CD4-positive, CD25-positive, alpha-beta regulatory T cell (primary cell): ENCODE data around the gene SEMA4D. TPM values are rescaled to one million over a fixed set of nuclear protein-coding genes. Genes with fewer than 3 reads are reported as not detected.
"Not testable (repeated sequence)": the region's sequence is repeated elsewhere in the genome, so short reads cannot be mapped to it uniquely, and the experiment has no call there.

Source experiments
- ATAC-seq, 2 donors: fragments of 150-1000 bp; cut with Tn5 transposase; one replicate each; pipeline ENCODE4 v1.10.0; 2021; ENCODE audit warnings: low read depth in 2 of 2, moderate number of reproducible peaks in 2 of 2, moderate library complexity in 1 of 2
- DNase-seq, 3 donors: peaks; one replicate each; pipeline versions ENCODE4 v3.0.0 to v3.0.0-alpha.2; 2012 to 2022; ENCODE audit warnings: mixed read lengths in 1 of 3
- H3K27ac ChIP-seq: one replicate; pipeline ENCODE4 v1.7.0; 2013; ENCODE audit warnings: mild to moderate bottlenecking, low read length; ENCODE audit not compliant: insufficient read depth, poor library complexity, severe bottlenecking
- H3K27me3 ChIP-seq: one replicate; pipeline ENCODE4 v1.7.0; 2013; ENCODE audit warnings: low read length; ENCODE audit not compliant: control insufficient read depth, insufficient read depth
- H3K36me3 ChIP-seq: one replicate; pipeline ENCODE4 v1.7.0; 2013; ENCODE audit warnings: mild to moderate bottlenecking, low read length, moderate library complexity; ENCODE audit not compliant: control insufficient read depth, insufficient read depth
- H3K4me1 ChIP-seq: 2 replicates; pipeline ENCODE4 v1.7.0; 2013; ENCODE audit warnings: mild to moderate bottlenecking, low read length; ENCODE audit not compliant: insufficient read depth, control insufficient read depth, poor library complexity, severe bottlenecking
- H3K4me3 ChIP-seq: one replicate; pipeline ENCODE4 v1.7.0; 2013; ENCODE audit warnings: low read depth, mild to moderate bottlenecking, low read length, moderate library complexity
- H3K9me3 ChIP-seq, 2 experiments: 1 replicate in 1 of 2; 2 replicates in 1 of 2; pipeline ENCODE4 v1.7.0; 2013; ENCODE audit warnings: low read length in 2 of 2, mild to moderate bottlenecking in 1 of 2, moderate library complexity in 1 of 2; ENCODE audit not compliant: control insufficient read depth in 2 of 2
- H3K27ac Mint-ChIP-seq, 3 donors: one replicate each; pipeline ENCODE4 v1.8.0; 2020 to 2022; ENCODE audit warnings: mild to moderate bottlenecking in 3 of 3, mixed read lengths in 3 of 3, moderate library complexity in 2 of 3
- H3K27me3 Mint-ChIP-seq: one replicate; pipeline ENCODE4 v1.8.0; 2022; ENCODE audit warnings: mild to moderate bottlenecking, mixed read lengths
- H3K36me3 Mint-ChIP-seq: one replicate; pipeline ENCODE4 v1.8.0; 2020; ENCODE audit warnings: mixed read lengths
- H3K4me1 Mint-ChIP-seq, 4 donors: one replicate each; pipeline ENCODE4 v1.8.0; 2020 to 2022; ENCODE audit warnings: mixed read lengths in 4 of 4, mild to moderate bottlenecking in 1 of 4
- H3K4me3 Mint-ChIP-seq, 4 donors: one replicate each; pipeline ENCODE4 v1.8.0; 2020 to 2022; ENCODE audit warnings: mild to moderate bottlenecking in 4 of 4, mixed read lengths in 4 of 4, moderate library complexity in 3 of 4
- H3K9me3 Mint-ChIP-seq, 7 donors: one replicate each; pipeline ENCODE4 v1.8.0; 2020 to 2022; ENCODE audit warnings: mixed read lengths in 7 of 7, mild to moderate bottlenecking in 3 of 7, moderate library complexity in 2 of 7
- polyA plus RNA-seq, 4 donors: library from polyadenylated mRNA; unstranded; fragments of 300-500 nt; fragmentation: Illumina TruSeq; gene quantifications; one replicate each; pipeline ENCODE4 v1.2.3, GENCODE V29; 2021
- total RNA-seq: library from RNA; stranded (reverse); gene quantifications from one replicate; pipeline ENCODE4 v1.2.3, GENCODE V29; 2022

SEMA4D gene
- total and polyA plus RNA-seq, 5 donors from 2014 or later: 67.5 to 480 (median 90.5) TPM

- no peak overlapping the region for H3K27ac Mint-ChIP-seq
- no peak overlapping the region for H3K4me3 Mint-ChIP-seq
- ATAC-seq (no peak), DNase-seq (no peak)
- H3K9me3 ChIP-seq: peaks cover 0 to 4% of the 10 kb centered on the region in 2 experiments
- no peaks in the 10 kb centered on the region for H3K27me3 Mint-ChIP-seq
- no peak overlapping the region for H3K4me3 ChIP-seq
- no peak overlapping the region for H3K27ac ChIP-seq
- peaks cover 96% of the 10 kb centered on the region for H3K36me3 ChIP-seq
- no peaks in the 10 kb centered on the region for H3K27me3 ChIP-seq
- no peaks in the 10 kb centered on the region for H3K9me3 Mint-ChIP-seq
- peaks cover 6 to 39% (median 24%) of the 10 kb centered on the region in 4 donors for H3K4me1 Mint-ChIP-seq
- H3K4me1 ChIP-seq: peaks cover 19% of the 10 kb centered on the region
- peaks cover 79% of the 10 kb centered on the region for H3K36me3 Mint-ChIP-seq
Measured at GRCh38 chr9:89349607-89350006, 148.3 kb downstream of the SEMA4D start.

GRCh38 chr9:89347651-89348050 lies 150.3 kb downstream of the SEMA4D start:
- Histone ChIP-seq H3K4me1 (peaks cover 14% of the 10 kb centered on the region), H3K9me3 (peaks cover 2 to 4% of the 10 kb centered on the region in 2 experiments), H3K27me3 (no peaks in the 10 kb centered on the region), H3K36me3 (peaks cover 96% of the 10 kb centered on the region), H3K4me3 (no peak overlapping the region), H3K27ac (no peak overlapping the region)
- Mint-ChIP-seq H3K27ac (no peak overlapping the region), H3K4me1 (peaks cover 12 to 42% (median 33%) of the 10 kb centered on the region in 4 donors), H3K9me3 (peaks cover 0 to 2% (median 0%) of the 10 kb centered on the region in 7 donors), H3K27me3 (no peaks in the 10 kb centered on the region), H3K36me3 (peaks cover 87% of the 10 kb centered on the region), H3K4me3 (no peak overlapping the region)
- no peak for ATAC-seq
- no peak for DNase-seq

GRCh38 chr9:89346696-89347095 lies 151.2 kb downstream of the SEMA4D start:
- Mint-ChIP-seq H3K36me3 (peaks cover 87% of the 10 kb centered on the region), H3K27ac (no peak overlapping the region), H3K9me3 (peaks cover 0 to 2% (median 0%) of the 10 kb centered on the region in 7 donors), H3K27me3 (no peaks in the 10 kb centered on the region), H3K4me1 (peaks cover 10 to 37% (median 32%) of the 10 kb centered on the region in 4 donors), H3K4me3 (no peak overlapping the region)
- H3K27ac ChIP-seq: no peak overlapping the region
- H3K36me3 ChIP-seq: peaks cover 97% of the 10 kb centered on the region
- peaks cover 4% of the 10 kb centered on the region for H3K4me1 ChIP-seq
- H3K9me3 ChIP-seq: peaks cover 2 to 4% of the 10 kb centered on the region in 2 experiments
- H3K4me3 ChIP-seq: no peak overlapping the region
- no peak for ATAC-seq
- no peak for DNase-seq
- H3K27me3 ChIP-seq: no peaks in the 10 kb centered on the region

- Histone ChIP-seq H3K4me1 (no peaks in the 10 kb centered on the region), H3K27me3 (no peaks in the 10 kb centered on the region), H3K36me3 (peaks cover 97% of the 10 kb centered on the region), H3K4me3 (no peak overlapping the region), H3K9me3 (peaks cover 2 to 4% of the 10 kb centered on the region in 2 experiments), H3K27ac (no peak overlapping the region)
- no peak for DNase-seq
- Mint-ChIP-seq H3K27me3 (no peaks in the 10 kb centered on the region), H3K27ac (no peak overlapping the region), H3K4me3 (no peak overlapping the region), H3K36me3 (peaks cover 83% of the 10 kb centered on the region), H3K4me1 (peaks cover 15 to 34% (median 25%) of the 10 kb centered on the region in 4 donors), H3K9me3 (peaks cover 0 to 2% (median 0%) of the 10 kb centered on the region in 7 donors)
- ATAC-seq: no peak
Measured at GRCh38 chr9:89345476-89345875, 152.4 kb downstream of the SEMA4D start.

- H3K9me3 Mint-ChIP-seq, H3K27ac ChIP-seq, H3K4me1 ChIP-seq, H3K9me3 ChIP-seq, H3K27me3 Mint-ChIP-seq, H3K27me3 ChIP-seq, H3K4me3 ChIP-seq: not testable (repeated sequence)
- ATAC-seq (peak; percentile 28), DNase-seq (peak in 2 of 3 donors; percentile 26 to 57)
- peak overlapping the region in 1 of 4 donors; percentile 2 for H3K4me3 Mint-ChIP-seq
- peaks cover 96% of the 10 kb centered on the region for H3K36me3 ChIP-seq
- H3K27ac Mint-ChIP-seq: peak overlapping the region; percentile 12 to 77 (median 52)
- peaks cover 74% of the 10 kb centered on the region for H3K36me3 Mint-ChIP-seq
- H3K4me1 Mint-ChIP-seq: peaks cover 16 to 35% (median 30%) of the 10 kb centered on the region in 4 donors
Measured at GRCh38 chr9:89343812-89344211, 154.1 kb downstream of the SEMA4D start.

GRCh38 chr9:89342948-89343347 lies 155.0 kb downstream of the SEMA4D start:
- Histone ChIP-seq H3K36me3 (peaks cover 94% of the 10 kb centered on the region), H3K27me3 (no peaks in the 10 kb centered on the region), H3K4me3 (no peak overlapping the region), H3K9me3 (peaks cover 2 to 4% of the 10 kb centered on the region in 2 experiments), H3K4me1 (no peaks in the 10 kb centered on the region), H3K27ac (no peak overlapping the region)
- Mint-ChIP-seq H3K36me3 (peaks cover 73% of the 10 kb centered on the region), H3K4me3 (no peak overlapping the region), H3K27me3 (no peaks in the 10 kb centered on the region), H3K9me3 (peaks cover 0 to 2% (median 0%) of the 10 kb centered on the region in 7 donors), H3K4me1 (peaks cover 24 to 39% (median 32%) of the 10 kb centered on the region in 4 donors), H3K27ac (peak overlapping the region in 1 of 3 donors; percentile 68)
- DNase-seq: no peak
- ATAC-seq: no peak

DNA sequence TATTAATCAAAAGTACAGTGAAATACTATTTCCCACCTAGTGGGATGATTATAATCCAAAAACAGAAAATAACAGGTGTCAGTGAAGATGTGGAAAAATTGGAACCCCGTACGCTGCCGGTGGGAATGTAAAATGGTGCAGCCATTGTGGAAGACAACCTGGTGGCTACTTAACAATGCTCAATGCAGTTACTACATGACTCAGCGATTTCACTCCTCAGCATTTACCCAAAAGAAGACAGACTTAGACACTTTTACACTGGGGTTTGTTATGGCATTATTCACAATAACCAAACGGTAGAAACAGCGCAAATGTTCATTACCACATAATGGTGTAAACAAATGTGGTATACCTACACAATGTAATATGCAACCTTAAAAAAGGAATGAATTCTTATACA lies 155.7 kb downstream of the SEMA4D start:
- Histone ChIP-seq H3K27me3 (no peaks in the 10 kb centered on the region), H3K9me3 (peaks cover 2 to 4% of the 10 kb centered on the region in 2 experiments), H3K4me1 (no peaks in the 10 kb centered on the region), H3K4me3 (no peak overlapping the region), H3K36me3 (peaks cover 96% of the 10 kb centered on the region), H3K27ac (no peak overlapping the region)
- ATAC-seq (no peak), DNase-seq (no peak)
- Mint-ChIP-seq H3K27me3 (no peaks in the 10 kb centered on the region), H3K36me3 (peaks cover 75% of the 10 kb centered on the region), H3K27ac (no peak overlapping the region), H3K4me1 (peaks cover 24 to 40% (median 33%) of the 10 kb centered on the region in 4 donors), H3K4me3 (peak overlapping the region in 1 of 4 donors; percentile 79), H3K9me3 (peaks cover 0 to 2% (median 0%) of the 10 kb centered on the region in 7 donors)

DNA sequence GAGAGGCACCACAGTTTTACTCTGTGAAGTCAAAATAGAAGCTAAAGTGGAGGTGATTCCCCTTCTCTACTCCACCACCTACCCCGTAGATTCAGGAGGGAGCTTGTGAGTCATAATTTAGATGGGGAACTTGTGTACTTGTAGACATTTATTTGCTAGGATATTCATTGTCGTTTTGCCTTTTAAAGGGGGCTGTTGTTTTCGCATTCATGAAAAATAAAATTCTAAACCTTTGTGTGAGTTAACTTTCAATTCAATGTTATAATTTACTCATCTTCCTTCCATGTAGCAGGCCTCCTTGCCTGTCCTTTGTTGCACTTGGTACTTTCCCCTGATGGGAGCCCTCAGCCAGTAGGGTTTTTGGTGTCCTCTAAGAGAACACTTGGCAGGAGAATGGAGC lies 157.6 kb downstream of the SEMA4D start:
- peaks cover 0 to 2% (median 0%) of the 10 kb centered on the region in 7 donors for H3K9me3 Mint-ChIP-seq
- ATAC-seq (no peak), DNase-seq (no peak)
- H3K27me3 ChIP-seq: no peaks in the 10 kb centered on the region
- peak overlapping the region in 2 of 3 donors; percentile 62 to 86 for H3K27ac Mint-ChIP-seq
- H3K4me3 ChIP-seq: no peak overlapping the region
- peaks cover 93% of the 10 kb centered on the region for H3K36me3 ChIP-seq
- H3K4me1 ChIP-seq: no peaks in the 10 kb centered on the region
- no peak overlapping the region for H3K27ac ChIP-seq
- H3K36me3 Mint-ChIP-seq: peaks cover 71% of the 10 kb centered on the region
- no peak overlapping the region for H3K4me3 Mint-ChIP-seq
- no peaks in the 10 kb centered on the region for H3K27me3 Mint-ChIP-seq
- H3K9me3 ChIP-seq: peaks cover 2 to 4% of the 10 kb centered on the region in 2 experiments
- peaks cover 24 to 34% (median 31%) of the 10 kb centered on the region in 4 donors for H3K4me1 Mint-ChIP-seq
